H1 (cell line): ENCODE results near the gene TTBK1. TPM values are rescaled to one million over a fixed set of nuclear protein-coding genes. Genes with fewer than 3 reads are reported as not detected.

Experiments
- CTCF ChIA-PET: fragments of 300-600 bp; sonication (Branson Sonifier 250); formaldehyde crosslinking; loops from one replicate; lab custom pipeline; 2021; ENCODE audit not compliant: partially characterized antibody; lab: Charles Lee
- POLR2A ChIA-PET: fragments of 300-600 bp; sonication (Branson Sonifier 250); formaldehyde crosslinking; loops from one replicate; lab custom pipeline; 2021; ENCODE audit warnings: inconsistent platforms; ENCODE audit not compliant: partially characterized antibody; lab: Charles Lee
- DNase-seq, 2 experiments: peaks; one replicate each; pipeline versions ENCODE4 v3.0.0 to v3.0.0-alpha.2; 2010 to 2022; ENCODE audit warnings: low spot score in 2 of 2, low read depth in 1 of 2, mixed read lengths in 1 of 2
- FAIRE-seq: peaks from 2 replicates; lab custom pipeline; 2011; peaks lifted over from hg19 to GRCh38; lab: Jason Lieb, UNC
- H2AFZ ChIP-seq: 2 replicates; pipeline ENCODE4 v1.8.1; 2012; ENCODE audit warnings: low read length, inconsistent platforms
- H2AK5ac ChIP-seq: 2 replicates; pipeline ENCODE4 v1.6.1; 2013; ENCODE audit warnings: low read depth, low read length
- H2BK120ac ChIP-seq: replicated peaks from 2 replicates; pipeline ENCODE3; 2013; ENCODE audit warnings: low read depth, low read length, inconsistent platforms
- H2BK12ac ChIP-seq: 2 replicates; pipeline ENCODE4 v1.6.1; 2013; ENCODE audit warnings: low read depth, low read length
- H2BK15ac ChIP-seq: 2 replicates; pipeline ENCODE4 v1.6.1; 2013; ENCODE audit warnings: low read length
- H2BK20ac ChIP-seq: 2 replicates; pipeline ENCODE4 v1.6.1; 2013; ENCODE audit warnings: low read length
- H2BK5ac ChIP-seq: 2 replicates; pipeline ENCODE4 v1.6.1; 2013; ENCODE audit warnings: low read depth, low read length
- H3K14ac ChIP-seq: 2 replicates; pipeline ENCODE4 v1.6.1; 2013; ENCODE audit warnings: inconsistent platforms; ENCODE audit not compliant: insufficient read length
- H3K18ac ChIP-seq: 2 replicates; pipeline ENCODE4 v1.6.1; 2013; ENCODE audit warnings: low read length; ENCODE audit errors: extremely low read depth
- H3K23ac ChIP-seq: 2 replicates; pipeline ENCODE4 v1.6.1; 2013; ENCODE audit warnings: inconsistent platforms; ENCODE audit not compliant: insufficient read length
- H3K23me2 ChIP-seq: 2 replicates; pipeline ENCODE4 v1.6.1; 2013; ENCODE audit warnings: low read depth, low read length
- H3K27ac ChIP-seq: 2 replicates; pipeline ENCODE4 v1.6.1; 2011; ENCODE audit warnings: low read depth, low read length, inconsistent platforms
- H3K27me3 ChIP-seq, 4 experiments: replicated peaks in 1 of 4; 1 replicate in 1 of 4; 2 replicates in 3 of 4; pipeline versions ENCODE4 v1.6.1 to v1.8.1; 2011 to 2013; ENCODE audit warnings: low read length in 3 of 4, mild to moderate bottlenecking in 3 of 4, inconsistent platforms in 2 of 4, mixed read lengths in 2 of 4, moderate library complexity in 1 of 4; ENCODE audit not compliant: control insufficient read depth in 3 of 4, insufficient read depth in 3 of 4; ENCODE audit errors: extremely low read depth in 1 of 4
- H3K36me3 ChIP-seq, 4 experiments: 2 replicates each; pipeline versions ENCODE4 v1.6.1 to v1.8.1; 2011 to 2013; ENCODE audit warnings: mild to moderate bottlenecking in 4 of 4, low read length in 3 of 4, moderate library complexity in 2 of 4, control low read depth in 1 of 4, inconsistent platforms in 1 of 4; ENCODE audit not compliant: insufficient read depth in 4 of 4, control insufficient read depth in 2 of 4
- H3K4ac ChIP-seq: replicated peaks from 2 replicates; pipeline ENCODE3; 2013; ENCODE audit warnings: low read length, low read depth, mixed read lengths, inconsistent platforms; ENCODE audit not compliant: insufficient read length
- H3K4me1 ChIP-seq, 4 experiments: replicated peaks in 1 of 4; 1 replicate in 1 of 4; 2 replicates in 3 of 4; pipeline versions ENCODE4 v1.6.1 to v1.8.1; 2011 to 2013; ENCODE audit warnings: low read length in 3 of 4, inconsistent platforms in 2 of 4, mixed read lengths in 1 of 4; ENCODE audit not compliant: insufficient read depth in 4 of 4, control insufficient read depth in 3 of 4
- H3K4me2 ChIP-seq, 2 experiments: 2 replicates each; pipeline versions ENCODE4 v1.6.1 to v1.8.1; 2011 to 2013; ENCODE audit warnings: low read depth in 2 of 2, low read length in 2 of 2, control low read depth in 1 of 2, inconsistent platforms in 1 of 2, mild to moderate bottlenecking in 1 of 2; ENCODE audit not compliant: insufficient read depth in 1 of 2
- H3K4me3 ChIP-seq, 4 experiments: fragments of 200-600, 300-600 bp in 1 of 4; sonication (generic), shearing (Covaris generic), sonication (Bioruptor Twin) in 1 of 4; 2 replicates each; pipeline versions ENCODE4 v1.5.1 to v1.8.1; 2011 to 2016; ENCODE audit warnings: low read length in 4 of 4, low read depth in 3 of 4, control low read depth in 2 of 4, inconsistent platforms in 2 of 4, mild to moderate bottlenecking in 2 of 4, mixed read lengths in 1 of 4, moderate library complexity in 1 of 4; ENCODE audit not compliant: insufficient read depth in 2 of 4; ENCODE audit errors: extremely low read depth in 1 of 4
- H3K56ac ChIP-seq: replicated peaks from 2 replicates; pipeline ENCODE3; 2013; ENCODE audit warnings: low read depth, mild to moderate bottlenecking, mixed read lengths, low read length, inconsistent platforms; ENCODE audit not compliant: insufficient read length
- H3K79me1 ChIP-seq: 2 replicates; pipeline ENCODE4 v1.6.1; 2013; ENCODE audit warnings: low read depth, low read length, control low read depth
- H3K79me2 ChIP-seq, 2 experiments: 2 replicates each; pipeline versions ENCODE4 v1.6.1 to v1.8.1; 2012 to 2013; ENCODE audit warnings: low read length in 2 of 2, mild to moderate bottlenecking in 2 of 2, inconsistent platforms in 1 of 2; ENCODE audit not compliant: insufficient read depth in 2 of 2, control insufficient read depth in 1 of 2
- H3K9ac ChIP-seq, 4 experiments: replicated peaks in 1 of 4; 1 replicate in 1 of 4; 2 replicates in 3 of 4; pipeline versions ENCODE4 v1.6.1 to v1.8.1; 2011 to 2013; ENCODE audit warnings: low read depth in 3 of 4, low read length in 3 of 4, control low read depth in 2 of 4, mild to moderate bottlenecking in 2 of 4, moderate library complexity in 2 of 4, inconsistent platforms in 1 of 4; ENCODE audit errors: extremely low read depth in 1 of 4
- H3K9me3 ChIP-seq, 2 experiments: 2 replicates each; pipeline versions ENCODE4 v1.6.1 to v1.8.1; 2012 to 2013; ENCODE audit warnings: mild to moderate bottlenecking in 2 of 2, moderate library complexity in 2 of 2, control low read depth in 1 of 2, inconsistent platforms in 1 of 2, low read depth in 1 of 2, low read length in 1 of 2, mixed read lengths in 1 of 2; ENCODE audit not compliant: insufficient read depth in 2 of 2
- H4K20me1 ChIP-seq, 2 experiments: replicated peaks in 1 of 2; 2 replicates each; pipeline versions ENCODE3 to v1.8.1; 2011 to 2013; ENCODE audit warnings: inconsistent platforms in 2 of 2, low read length in 2 of 2, mild to moderate bottlenecking in 1 of 2; ENCODE audit not compliant: insufficient read depth in 2 of 2, control insufficient read depth in 1 of 2
- H4K5ac ChIP-seq: 2 replicates; pipeline ENCODE4 v1.6.1; 2013; ENCODE audit warnings: low read length, low read depth, mixed read lengths, inconsistent platforms; ENCODE audit not compliant: insufficient read length
- H4K8ac ChIP-seq: 2 replicates; pipeline ENCODE4 v1.8.0; 2013; ENCODE audit warnings: mild to moderate bottlenecking, moderate library complexity, low read length, inconsistent platforms; ENCODE audit not compliant: insufficient read depth; ENCODE audit errors: extremely low read depth
- H4K91ac ChIP-seq: replicated peaks from 2 replicates; pipeline ENCODE3; 2013; ENCODE audit warnings: low read length, mixed read lengths, inconsistent platforms; ENCODE audit not compliant: insufficient read length
- CHD2 ChIP-seq: IDR thresholded peaks from 2 replicates; pipeline ENCODE4 v1.6.1; 2012; ENCODE audit warnings: low read length, improper control_type of control experiment
- EP300 ChIP-seq, 2 experiments: IDR thresholded peaks; 1 replicate in 1 of 2; 2 replicates in 1 of 2; pipeline ENCODE4 v1.6.1; 2011 to 2012; ENCODE audit warnings: low read depth in 2 of 2, low read length in 2 of 2, mild to moderate bottlenecking in 2 of 2, borderline replicate concordance in 1 of 2, inconsistent platforms in 1 of 2, moderate library complexity in 1 of 2
- GABPA ChIP-seq: IDR thresholded peaks from 2 replicates; pipeline ENCODE4 v1.6.1; 2011; ENCODE audit warnings: mild to moderate bottlenecking, low read length, moderate library complexity, borderline replicate concordance; ENCODE audit not compliant: insufficient read depth
- GTF2F1 ChIP-seq: IDR thresholded peaks from 2 replicates; pipeline ENCODE4 v1.6.1; 2012; ENCODE audit warnings: low read depth, low read length, improper control_type of control experiment, borderline replicate concordance
- NRF1 ChIP-seq: IDR thresholded peaks from 2 replicates; pipeline ENCODE4 v1.6.1; 2011; ENCODE audit warnings: mild to moderate bottlenecking, low read depth, low read length, improper control_type of control experiment
- SIX5 ChIP-seq: IDR thresholded peaks from 2 replicates; pipeline ENCODE4 v1.6.1; 2011; ENCODE audit warnings: mild to moderate bottlenecking, low read depth, low read length
- SP1 ChIP-seq: IDR thresholded peaks from 2 replicates; pipeline ENCODE4 v1.6.1; 2011; ENCODE audit warnings: low read depth, low read length
- TAF1 ChIP-seq: IDR thresholded peaks from 2 replicates; pipeline ENCODE4 v1.6.1; 2011; ENCODE audit warnings: mild to moderate bottlenecking, low read depth, low read length
- WGBS, 2 experiments: shearing (Covaris generic) in 1 of 2; methylation state at CpG; one replicate each; pipeline versions ENCODE4 v1.1.6 to v1.1.7; 2013 to 2015; ENCODE audit warnings: low lambda C conversion rate in 2 of 2, mixed read lengths in 2 of 2, inconsistent platforms in 1 of 2, low coverage in 1 of 2, missing lambda C conversion rate in 1 of 2; ENCODE audit not compliant: insufficient replicate concordance in 2 of 2, insufficient coverage in 1 of 2, insufficient read length in 1 of 2; ENCODE audit errors: extremely low coverage in 1 of 2, missing lambda C conversion rate in 1 of 2; 5-methylcytosine and 5-hydroxymethylcytosine counted together
- polyA plus RNA-seq, 7 experiments: library from polyadenylated mRNA; depleted of rRNA in 3 of 7; stranded (reverse) in 5 of 7; unstranded in 2 of 7; fragments of >200 nt in 5 of 7; fragments of 200-250 nt in 2 of 7; gene quantifications; 1 replicate in 5 of 7; 2 replicates in 1 of 7; 4 replicates in 1 of 7; pipeline versions ENCODE4 v1.2.1 to v1.2.3, GENCODE V29; 2011 to 2013; ENCODE audit warnings: missing spikeins in 2 of 7, mixed read lengths in 2 of 7
- total RNA-seq: library from RNA; stranded (reverse); fragmentation: NEBNext Ultra II Directional; extraction: Animal tissue kit (Norgen Biotek cat#: 25700); gene quantifications from 2 replicates; pipeline ENCODE4 v1.2.1, GENCODE V29; 2021

Gene TTBK1
- total and polyA plus RNA-seq, 2 of the 8 experiments (the other 6 are each of a cell fraction or from before 2014, with no cell fraction given), result 0.53 to 1.6 TPM

DNA sequence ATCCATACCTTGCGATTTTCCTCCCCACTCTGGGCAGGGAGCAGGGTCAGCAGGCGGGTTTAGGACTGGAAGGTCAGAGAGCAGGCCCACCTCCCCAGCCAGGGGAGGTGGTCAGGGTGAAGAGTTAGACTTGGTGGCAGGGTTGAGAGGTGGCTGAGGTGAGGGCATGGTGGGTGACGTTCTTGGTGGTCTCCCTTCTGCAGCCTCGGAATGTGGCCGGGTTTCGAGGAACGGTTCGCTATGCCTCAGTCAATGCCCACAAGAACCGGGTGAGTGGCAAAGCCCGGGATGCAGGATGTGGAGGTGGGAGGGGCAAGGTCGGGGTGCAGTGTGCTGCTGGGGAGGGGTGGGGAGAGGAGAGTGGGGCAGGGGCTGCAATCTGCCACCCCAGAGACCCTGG is 11.6 kb downstream of the TTBK1 start:
- H3K14ac ChIP-seq, result no peak overlapping the region
- POLR2A ChIA-PET, result interaction anchor here (1.4 kb wide), 1 partner anchor 31 kb away, joined by 4 read pairs; no protein-coding TSS in a partner anchor
- 82% methylated on average over 11 of the region's 11 CpGs; no CpG with 5 or more reads in 1 of the 2 experiments for WGBS, 2 experiments
- no peak overlapping the region for H4K5ac ChIP-seq
- FAIRE-seq (no peak), DNase-seq (no peak)
- H3K4me3 ChIP-seq, result no peak overlapping the region
- no peaks in the 10 kb centered on the region for H3K36me3 ChIP-seq
- H2BK20ac ChIP-seq, result no peak overlapping the region
- no peaks in the 10 kb centered on the region for H3K23me2 ChIP-seq
- no peak overlapping the region for H2BK5ac ChIP-seq
- H4K8ac ChIP-seq, result no peak overlapping the region
- H3K23ac ChIP-seq, result no peak overlapping the region
- no peak overlapping the region for H2AK5ac ChIP-seq
- no peak overlapping the region for H3K9ac ChIP-seq
- no peak overlapping the region for H3K27ac ChIP-seq
- TF ChIP-seq SP1 (no peak), SIX5 (no peak), CHD2 (no peak), TAF1 (no peak), GABPA (no peak), GTF2F1 (no peak), EP300 (IDR thresholded peaks at IDR 0.05; ENCODE audit: borderline replicate concordance in 1 of 2, low read depth in 2 of 2, low read length in 2 of 2) (no peak), NRF1 (no peak)
- no peak overlapping the region for H2BK12ac ChIP-seq
- no peak overlapping the region for H3K18ac ChIP-seq
- no peak overlapping the region for H3K4ac ChIP-seq
- H4K91ac ChIP-seq, result no peak overlapping the region
- peaks cover 0 to 4% (median 0%) of the 10 kb centered on the region in 4 experiments; a peak in 2 of 7 replicates for H3K4me1 ChIP-seq
- H4K20me1 ChIP-seq, result no peaks in the 10 kb centered on the region
- H2BK15ac ChIP-seq, result no peak overlapping the region
- H3K56ac ChIP-seq, result no peak overlapping the region
- no peaks in the 10 kb centered on the region; a peak in 1 of 7 replicates for H3K27me3 ChIP-seq
- no peak overlapping the region for H2AFZ ChIP-seq
- CTCF ChIA-PET, result interaction anchor here (1.0 to 3.1 kb wide), 7 partner anchors 8 to 253 kb away, joined by 3 to 17 read pairs (median 4); partner anchors contain the start of gene CRIP3
- no peak overlapping the region for H2BK120ac ChIP-seq
- no peak overlapping the region for H3K4me2 ChIP-seq
- H3K79me2 ChIP-seq, result no peaks in the 10 kb centered on the region
- no peaks in the 10 kb centered on the region for H3K79me1 ChIP-seq
- no peaks in the 10 kb centered on the region for H3K9me3 ChIP-seq
